ENCODE measurements around the gene CREBL2. TPM values are rescaled to one million over a fixed set of nuclear protein-coding genes. Genes with fewer than 3 reads are reported as not detected.

CREBL2 gene
- polyA plus RNA-seq, 3 donors = 31.0 to 36.1 (median 35.2) TPM

DNA sequence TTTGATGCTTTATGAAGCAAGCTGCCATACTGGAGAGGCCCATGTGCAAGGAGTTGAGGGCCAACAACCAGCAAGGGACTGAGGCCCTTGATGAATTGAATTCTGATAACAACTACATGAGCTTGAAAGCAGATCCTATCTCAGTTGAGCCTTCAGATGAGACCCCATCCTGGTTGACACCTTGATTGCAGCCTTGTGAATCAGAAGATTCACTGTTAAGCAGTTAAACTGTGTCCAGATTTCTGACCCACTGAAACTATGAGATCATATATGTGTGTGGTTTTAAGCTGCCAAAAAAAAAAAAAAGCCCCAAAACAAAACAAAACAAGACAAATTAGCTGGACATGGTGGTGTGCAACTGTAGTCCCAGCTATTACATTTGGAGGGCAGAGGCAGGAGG, 42.2 kb downstream of the CREBL2 start:
- no peak for DNase-seq (ENCODE audit: extremely low read depth in 1 of 11, low read depth in 9 of 11, low spot score in 4 of 11)

DNA sequence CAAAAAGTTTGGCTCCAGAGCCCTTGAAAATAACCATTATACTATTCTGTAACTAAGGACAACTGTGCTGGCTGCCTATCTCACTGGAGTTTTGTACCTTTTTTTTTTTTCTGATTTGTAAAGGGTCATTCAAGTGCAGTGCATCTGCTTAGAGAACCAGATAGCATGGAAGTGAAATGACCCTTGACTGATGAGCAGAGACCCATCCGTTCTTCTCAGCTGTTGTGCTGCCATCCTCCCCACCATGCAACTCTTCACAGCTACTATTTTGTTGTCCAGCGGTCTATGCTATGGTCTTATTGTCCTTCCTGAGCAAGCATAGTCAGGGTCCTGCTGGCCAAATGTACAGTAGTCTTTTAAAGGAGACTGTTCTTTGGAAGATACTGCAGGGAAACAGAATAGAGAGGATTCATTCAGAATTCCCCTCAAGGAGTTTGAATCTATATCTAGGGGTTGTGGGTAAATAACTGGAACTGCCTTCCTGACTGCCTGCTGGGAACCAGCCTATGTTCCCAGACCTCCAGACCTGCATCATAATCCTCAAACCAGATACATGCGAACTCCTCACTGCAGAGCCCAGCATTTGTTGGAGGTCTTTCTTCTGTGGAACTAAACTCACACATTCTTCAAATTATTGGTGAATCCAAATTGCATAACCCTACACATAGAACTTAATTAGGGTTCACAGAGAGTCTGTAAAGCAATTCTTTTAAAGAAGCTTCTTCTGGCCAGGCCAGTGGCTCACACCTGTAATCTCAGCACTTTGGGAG, 43.2 kb downstream of the CREBL2 start:
- peak in 2 of 11 donors; percentile 17 to 39 for DNase-seq (ENCODE audit: extremely low read depth in 1 of 11, low read depth in 9 of 11, low spot score in 4 of 11)

DNA sequence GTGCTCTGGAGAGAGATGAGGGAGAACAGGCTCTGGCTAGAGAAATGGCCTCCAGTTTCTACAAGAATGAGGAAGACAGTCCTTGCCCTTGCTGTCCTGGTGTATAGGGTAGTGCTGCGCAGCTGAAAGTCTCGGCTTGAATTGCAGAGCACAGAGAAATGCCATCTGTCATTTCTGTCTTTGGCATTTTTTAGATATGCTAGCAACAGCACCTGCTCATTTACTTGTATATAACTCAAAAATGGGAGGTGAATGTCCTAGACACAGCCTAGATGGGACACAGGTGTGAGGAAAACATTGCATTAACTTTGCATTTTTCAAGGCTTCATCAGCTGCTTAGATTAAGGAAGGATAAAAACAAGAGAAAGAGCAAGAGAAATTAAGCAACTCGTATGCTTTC, 48.5 kb downstream of the CREBL2 start:
- no peak for DNase-seq (ENCODE audit: extremely low read depth in 1 of 11, low read depth in 9 of 11, low spot score in 4 of 11)

DNA sequence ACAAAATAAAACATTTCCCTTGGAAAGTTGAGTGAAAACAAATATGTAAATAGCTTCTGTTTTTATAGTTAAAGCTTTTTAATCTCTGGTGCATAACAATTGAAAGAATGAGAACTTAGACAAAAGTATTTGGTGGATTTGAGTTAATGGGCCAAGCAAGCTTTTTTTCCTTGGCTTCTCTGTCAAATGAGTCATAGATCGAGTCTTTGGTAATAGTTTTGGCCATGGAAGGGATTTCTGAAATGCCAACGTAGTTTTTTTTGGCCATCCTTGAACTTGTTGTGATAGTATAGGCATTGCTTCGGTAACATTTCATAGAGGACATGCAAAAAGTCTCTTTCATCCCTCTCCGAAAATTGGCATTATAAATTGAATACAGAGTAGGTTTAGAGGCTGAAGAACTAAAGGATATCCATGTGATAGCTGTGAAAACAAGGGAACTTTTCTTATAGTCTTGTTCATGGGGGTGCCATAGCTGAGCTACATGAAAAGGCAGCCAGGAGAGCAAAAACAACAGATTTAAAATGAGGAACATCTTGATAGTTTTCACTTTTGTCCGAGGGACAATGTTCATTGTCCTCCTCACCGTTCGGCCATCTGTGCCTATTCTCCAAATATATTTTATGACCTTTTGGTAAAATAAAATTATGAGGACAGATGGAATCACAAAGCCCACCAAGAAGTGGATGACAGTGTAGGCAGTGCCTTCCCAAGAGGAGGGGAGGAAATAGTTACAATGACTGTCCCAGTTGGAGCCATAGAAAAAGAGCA, 49.6 kb downstream of the CREBL2 start:
- DNase-seq (ENCODE audit: extremely low read depth in 1 of 11, low read depth in 9 of 11, low spot score in 4 of 11) = no peak

DNA sequence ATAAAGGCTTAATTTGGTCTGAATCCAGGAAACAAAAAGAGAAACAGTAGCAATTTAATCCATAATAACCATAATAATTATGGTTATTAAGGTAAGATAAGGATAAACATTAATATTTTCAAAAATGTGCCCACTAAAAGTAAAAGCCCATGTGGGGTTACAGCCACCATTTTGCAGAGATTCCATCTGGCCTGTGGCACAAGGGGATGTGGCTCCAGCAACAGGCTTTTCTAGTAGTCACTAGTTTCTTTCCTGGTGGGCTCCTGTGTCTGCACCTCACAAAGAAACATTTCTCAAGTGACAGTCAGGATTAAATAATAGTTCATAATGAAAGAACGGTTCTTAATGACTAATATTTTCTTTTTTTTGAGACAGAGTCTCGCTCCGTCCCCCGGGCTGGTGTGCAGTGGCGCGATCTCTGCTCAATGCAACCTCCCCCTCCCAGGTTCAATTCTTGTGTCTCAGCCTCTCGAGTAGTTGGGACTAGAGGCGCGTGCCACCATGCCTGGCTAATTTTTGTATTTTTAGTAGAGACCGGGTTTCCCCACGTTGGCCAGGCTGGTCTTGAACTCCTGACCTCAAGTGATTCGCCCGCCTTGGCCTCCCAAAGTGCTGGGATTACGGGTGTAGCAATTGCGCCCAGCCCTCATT, 52.1 kb downstream of the CREBL2 start:
- no peak for DNase-seq (ENCODE audit: extremely low read depth in 1 of 11, low read depth in 9 of 11, low spot score in 4 of 11)

DNA sequence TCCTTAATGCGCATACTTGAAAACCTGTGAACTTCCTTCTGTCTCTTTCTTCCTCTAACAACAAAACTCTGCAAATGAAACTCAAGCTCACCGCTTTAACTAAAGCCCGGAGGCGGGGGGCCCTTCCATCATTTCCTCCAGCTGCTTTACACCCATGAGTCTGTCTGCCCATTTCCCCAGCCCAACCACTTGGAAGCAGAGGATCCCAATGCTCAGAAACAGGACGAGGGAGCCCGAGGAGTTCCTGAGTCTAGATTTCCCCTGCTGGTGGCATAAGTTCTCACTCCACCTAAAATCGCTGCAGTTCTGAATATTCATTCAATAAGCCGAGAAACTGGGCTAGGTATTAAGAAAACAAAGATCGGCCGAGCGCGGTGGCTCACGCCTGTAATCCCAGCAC, 53.5 kb downstream of the CREBL2 start:
- DNase-seq (ENCODE audit: extremely low read depth in 1 of 11, low read depth in 9 of 11, low spot score in 4 of 11) = no peak

DNA sequence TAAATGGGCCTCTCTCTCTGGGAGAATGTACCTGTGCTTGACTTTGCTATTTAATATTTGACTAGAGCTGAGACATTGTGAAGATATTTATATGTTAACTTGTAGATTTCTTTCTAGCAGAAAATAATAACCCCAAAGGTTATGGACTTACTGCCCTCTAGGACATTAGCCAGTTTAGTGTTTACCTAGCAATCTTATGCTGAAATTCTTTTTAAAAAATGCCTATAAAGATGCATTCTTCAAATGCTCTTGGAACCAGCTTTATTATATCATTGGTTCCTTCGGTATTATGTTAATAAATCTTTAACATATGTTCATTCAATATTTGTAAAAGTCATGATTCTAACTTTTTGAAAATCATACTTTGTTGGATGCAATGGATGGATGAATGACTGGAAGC, 56.3 kb downstream of the CREBL2 start:
- DNase-seq (ENCODE audit: extremely low read depth in 1 of 11, low read depth in 9 of 11, low spot score in 4 of 11) = no peak

DNA sequence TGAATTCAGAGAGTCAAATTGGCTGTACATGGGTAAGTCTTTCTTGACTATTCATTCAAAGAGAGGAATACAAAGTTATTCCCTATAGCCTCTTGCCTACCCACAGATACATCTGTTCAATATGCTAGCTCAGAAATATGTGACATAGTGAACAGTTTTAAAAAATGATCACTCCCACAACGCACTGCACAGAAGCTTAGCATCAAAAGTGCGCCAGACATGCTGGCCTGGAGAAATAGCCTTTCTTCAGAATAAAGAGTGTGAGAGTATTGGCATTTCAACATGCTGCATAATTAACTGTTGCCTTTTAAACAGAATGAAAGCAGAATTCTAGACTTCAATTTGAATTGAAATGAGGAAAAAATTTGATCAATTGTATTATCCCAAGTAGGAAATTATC, 57.3 kb downstream of the CREBL2 start:
- no peak for DNase-seq (ENCODE audit: extremely low read depth in 1 of 11, low read depth in 9 of 11, low spot score in 4 of 11)

DNA sequence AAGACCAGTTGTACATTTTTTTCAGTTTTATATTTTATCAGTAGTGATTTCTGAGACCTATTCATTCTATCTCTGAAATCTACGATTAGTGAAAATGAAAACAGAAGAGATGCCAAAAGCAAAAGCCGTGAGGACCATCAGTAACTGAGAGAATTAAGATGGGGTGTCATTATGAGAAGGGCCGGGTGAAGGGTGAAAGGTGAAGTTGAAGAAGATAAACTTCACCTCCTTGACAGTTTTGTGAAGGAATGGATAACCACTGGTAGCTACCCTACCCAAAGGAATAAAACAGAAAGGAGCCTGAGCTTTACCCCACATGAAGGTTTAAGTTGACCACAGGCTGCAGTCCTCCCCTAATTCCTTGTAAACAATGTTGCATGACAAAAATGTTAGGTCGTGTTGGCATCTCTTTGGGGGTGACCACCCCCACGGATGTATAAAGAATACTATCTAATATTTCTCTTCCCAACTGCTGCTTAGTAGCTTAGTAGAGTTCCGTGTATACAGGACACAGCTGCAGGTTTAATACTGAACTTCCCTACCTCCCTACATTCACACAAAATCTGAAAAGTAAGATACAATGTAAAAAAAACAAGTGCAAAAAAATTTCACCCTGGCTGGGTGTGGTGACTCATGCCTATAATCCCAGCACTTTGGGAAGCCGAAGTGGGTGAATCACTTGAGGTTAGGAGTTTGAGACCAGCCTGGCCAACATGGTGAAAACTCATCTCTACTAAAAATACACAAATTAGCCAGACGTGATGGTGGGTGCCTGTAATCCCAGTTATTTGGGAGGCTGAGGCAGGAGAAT, 60.4 kb downstream of the CREBL2 start:
- no peak for DNase-seq (ENCODE audit: extremely low read depth in 1 of 11, low read depth in 9 of 11, low spot score in 4 of 11)

DNA sequence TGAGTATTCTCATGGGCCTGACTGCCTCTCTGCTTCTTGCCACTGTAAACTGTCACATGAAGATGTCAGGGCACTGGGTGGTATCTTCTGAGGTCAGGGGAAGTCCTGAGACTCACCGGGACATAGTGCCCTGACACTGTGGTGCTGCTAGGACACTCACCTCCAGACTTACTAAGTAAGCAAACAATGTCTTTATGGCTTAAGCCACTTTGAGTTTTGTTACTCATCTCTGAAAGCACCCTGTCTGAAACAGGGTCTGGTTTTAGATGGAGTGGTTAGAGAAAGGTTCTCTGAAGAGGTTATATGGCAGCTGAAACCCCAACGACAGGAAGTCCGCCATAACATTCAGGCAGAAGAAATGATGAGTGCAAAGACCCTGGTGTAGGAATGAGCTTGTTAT, 61.6 kb downstream of the CREBL2 start:
- no peak for DNase-seq (ENCODE audit: extremely low read depth in 1 of 11, low read depth in 9 of 11, low spot score in 4 of 11)

DNA sequence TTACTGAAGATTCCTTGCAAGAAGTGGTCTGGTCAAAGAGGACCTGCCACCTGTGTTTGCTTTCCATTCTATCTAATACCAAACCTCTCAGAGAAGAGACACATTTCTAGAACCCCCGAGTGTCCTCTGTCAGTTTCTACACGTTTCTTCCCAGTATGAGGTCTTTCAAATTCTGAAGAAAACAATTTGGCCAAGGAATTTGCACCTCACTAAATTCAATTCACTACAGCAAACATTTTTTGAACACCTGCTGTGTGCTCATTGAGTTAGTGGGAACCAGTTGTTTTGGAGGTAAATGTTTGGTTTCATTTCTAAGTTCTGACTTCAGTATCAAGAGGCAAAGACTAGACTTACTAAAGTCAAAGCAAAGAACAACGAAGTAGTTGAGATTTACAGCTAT, 64.9 kb downstream of the CREBL2 start:
- no peak for DNase-seq (ENCODE audit: extremely low read depth in 1 of 11, low read depth in 9 of 11, low spot score in 4 of 11)

DNA sequence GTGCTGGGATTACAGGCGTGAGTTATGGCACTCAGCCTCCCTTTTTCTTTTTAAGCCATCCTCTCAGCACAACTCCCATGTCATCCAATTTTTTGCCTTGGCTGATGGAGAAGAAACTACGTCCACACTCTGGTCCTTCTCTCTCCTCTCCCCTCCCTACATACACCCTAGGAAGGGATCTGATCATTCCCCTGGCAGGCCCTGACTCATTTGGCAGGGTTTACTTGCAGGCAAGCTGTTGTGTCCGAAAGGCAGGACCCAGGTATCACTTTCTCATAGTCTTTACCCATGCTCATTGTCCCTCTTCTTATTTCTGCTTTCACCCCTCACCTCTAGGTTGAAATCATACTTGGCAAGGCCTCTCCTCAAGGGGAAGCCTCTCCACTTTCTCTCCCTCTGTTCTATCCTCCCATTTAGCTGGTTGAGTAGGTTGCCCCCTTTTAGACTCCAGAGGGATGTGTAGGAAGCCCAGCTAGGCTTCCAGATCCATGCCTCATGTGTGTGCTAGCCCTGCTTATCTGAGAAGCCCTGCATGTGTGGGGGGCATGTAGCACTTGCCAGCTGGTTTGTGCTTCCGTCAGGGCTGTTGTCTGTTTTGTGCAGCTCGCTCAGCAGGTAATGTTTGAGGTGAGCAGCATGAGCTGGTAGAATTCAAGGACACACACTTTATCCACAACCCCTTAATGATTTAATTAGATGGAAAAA, 69.5 kb downstream of the CREBL2 start:
- DNase-seq (ENCODE audit: extremely low read depth in 1 of 11, low read depth in 9 of 11, low spot score in 4 of 11) = no peak

DNA sequence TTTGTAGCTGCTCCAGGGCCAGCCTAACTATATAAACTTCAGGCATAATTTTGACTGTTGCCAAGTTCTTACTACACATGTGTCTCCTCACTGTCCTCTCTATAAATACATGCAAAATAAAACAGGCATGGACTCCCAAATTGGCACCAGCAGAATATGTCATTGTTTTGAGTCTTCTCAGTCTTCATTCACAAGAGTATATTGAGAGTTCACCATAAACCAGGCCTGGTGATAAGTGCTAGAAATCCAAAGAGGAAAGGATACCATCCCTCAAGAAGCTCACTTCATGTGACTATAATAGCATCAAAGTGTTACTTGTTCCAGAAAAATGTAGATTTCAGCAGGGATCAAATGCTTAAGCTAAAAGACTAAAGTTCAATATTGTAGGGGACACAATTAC, 70.6 kb downstream of the CREBL2 start:
- no peak for DNase-seq (ENCODE audit: extremely low read depth in 1 of 11, low read depth in 9 of 11, low spot score in 4 of 11)

DNA sequence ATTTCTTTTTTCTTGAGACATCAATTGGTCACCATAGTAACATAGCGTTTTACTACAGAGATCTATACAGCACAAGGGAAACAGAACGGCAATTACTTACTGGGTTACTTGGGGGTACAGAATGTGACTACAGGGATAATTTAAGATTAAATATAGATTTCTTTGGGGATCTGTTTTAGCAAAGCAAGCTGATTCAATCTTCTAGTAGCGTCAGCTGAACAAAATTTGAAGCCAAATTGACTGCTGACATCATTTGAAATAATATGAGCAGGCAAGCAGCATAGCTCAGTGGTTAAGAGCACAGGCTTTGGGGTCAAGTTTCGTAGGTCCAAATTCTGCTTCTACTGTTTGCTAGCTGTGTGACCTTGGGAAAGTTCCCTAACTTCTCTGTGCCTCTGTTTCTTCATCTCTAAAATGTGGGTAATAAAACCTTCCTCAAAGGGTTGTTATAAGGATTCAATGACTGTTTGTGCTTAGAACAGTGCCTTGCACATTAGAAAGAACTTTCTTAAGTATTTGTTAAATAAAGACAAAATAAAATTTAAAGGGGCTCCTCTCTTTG, 71.5 kb downstream of the CREBL2 start:
- no peak for DNase-seq (ENCODE audit: extremely low read depth in 1 of 11, low read depth in 9 of 11, low spot score in 4 of 11)

DNA sequence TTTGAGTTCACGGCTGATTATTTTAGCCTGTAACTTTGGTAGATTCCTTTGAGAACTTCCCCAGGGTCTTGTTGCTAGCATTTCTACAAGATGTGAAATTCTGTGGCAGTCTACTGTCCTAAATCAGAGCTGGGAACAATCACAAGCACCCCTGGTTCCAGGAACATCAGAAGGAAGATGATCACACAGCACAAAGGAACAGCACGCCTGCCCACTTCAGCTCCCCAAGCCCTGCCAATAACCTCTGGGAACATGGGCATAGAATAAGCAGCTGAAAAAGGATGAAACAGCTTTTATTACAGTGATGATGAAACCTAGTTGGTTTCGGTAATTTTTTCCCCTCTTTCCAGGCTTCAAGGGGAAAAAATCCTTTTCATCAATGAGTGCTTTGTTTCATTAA, 72.0 kb downstream of the CREBL2 start:
- no peak for DNase-seq (ENCODE audit: extremely low read depth in 1 of 11, low read depth in 9 of 11, low spot score in 4 of 11)

DNA sequence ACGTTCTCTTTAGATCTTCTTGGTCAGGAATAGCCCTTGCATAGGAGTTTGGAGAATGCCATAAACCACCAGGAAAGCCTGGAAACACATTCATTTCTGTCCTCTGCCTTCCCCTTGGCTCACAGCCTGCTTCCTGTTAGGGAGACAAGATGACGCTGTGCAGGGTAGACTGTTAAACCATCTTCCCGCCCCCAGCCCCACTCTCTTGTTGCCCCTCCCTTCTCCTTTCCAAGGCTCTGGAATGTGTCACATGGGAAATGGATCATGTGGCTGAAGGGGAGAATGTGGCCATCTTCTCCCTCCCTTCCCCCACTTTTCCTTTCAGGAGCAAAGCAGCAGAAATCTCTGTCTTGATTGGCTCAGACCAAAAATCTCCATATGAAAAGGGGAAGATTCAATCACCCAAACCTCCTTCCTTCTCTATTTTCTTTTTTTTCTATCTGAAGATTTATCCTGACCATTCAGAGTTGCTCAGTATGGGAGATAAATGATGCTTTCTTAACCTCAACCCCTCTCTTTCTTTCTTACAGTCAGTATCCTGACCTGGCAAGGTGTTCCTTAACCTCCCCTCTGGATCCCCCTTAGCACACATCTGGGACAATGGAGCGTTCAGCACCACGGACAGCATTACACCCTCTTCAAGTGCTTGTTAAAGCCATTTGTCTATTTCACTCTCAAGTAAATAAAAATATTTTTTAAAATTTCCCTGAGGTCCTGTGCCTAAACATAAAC, 72.9 kb downstream of the CREBL2 start:
- peak in 9 of 11 donors; percentile 52 to 76 (median 64) for DNase-seq (ENCODE audit: extremely low read depth in 1 of 11, low read depth in 9 of 11, low spot score in 4 of 11)

DNA sequence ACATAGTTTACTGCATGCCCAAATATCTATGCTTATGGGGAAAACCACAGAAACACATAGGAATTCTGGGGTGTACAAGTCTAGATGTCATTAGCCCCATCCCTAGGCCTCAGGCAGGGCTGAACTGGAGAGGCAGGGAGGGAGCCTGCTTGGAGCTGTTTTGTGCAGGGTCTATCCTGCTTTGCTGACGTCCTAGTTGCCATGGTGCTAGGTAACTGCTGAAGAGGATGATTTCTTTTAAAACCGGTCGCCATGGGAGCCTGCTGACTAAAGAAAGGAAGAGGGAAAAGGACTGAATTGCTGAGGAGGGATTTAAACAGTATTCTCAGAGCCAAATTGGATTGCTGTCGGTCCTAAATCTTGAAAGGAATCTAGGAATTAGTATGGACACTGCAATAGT, 73.6 kb downstream of the CREBL2 start:
- DNase-seq (ENCODE audit: extremely low read depth in 1 of 11, low read depth in 9 of 11, low spot score in 4 of 11) = no peak

DNA sequence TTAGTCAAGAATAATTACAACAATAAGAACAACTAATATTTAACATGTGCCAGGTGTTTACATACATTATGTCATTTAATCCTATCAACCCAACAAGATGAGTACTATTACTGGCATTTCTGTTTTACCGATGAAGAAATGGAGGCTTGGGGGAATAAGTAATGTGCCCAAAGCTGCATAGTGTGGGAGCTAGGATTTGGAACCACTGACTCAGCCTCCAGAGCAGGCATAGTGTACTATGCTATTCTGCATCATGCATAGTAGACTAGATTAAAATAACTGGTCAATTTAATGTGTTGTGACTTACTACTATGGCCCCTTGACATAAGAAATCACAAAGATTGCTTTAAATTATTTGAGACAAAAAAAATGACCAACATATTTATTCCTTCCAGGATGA, 74.8 kb downstream of the CREBL2 start:
- no peak for DNase-seq (ENCODE audit: extremely low read depth in 1 of 11, low read depth in 9 of 11, low spot score in 4 of 11)
